ENCODE results near the gene SORCS3.

GRCh38 chr10:105185161-105185560, 544.1 kb downstream of the SORCS3 start:
- TF ChIP-seq, protein P1, sequence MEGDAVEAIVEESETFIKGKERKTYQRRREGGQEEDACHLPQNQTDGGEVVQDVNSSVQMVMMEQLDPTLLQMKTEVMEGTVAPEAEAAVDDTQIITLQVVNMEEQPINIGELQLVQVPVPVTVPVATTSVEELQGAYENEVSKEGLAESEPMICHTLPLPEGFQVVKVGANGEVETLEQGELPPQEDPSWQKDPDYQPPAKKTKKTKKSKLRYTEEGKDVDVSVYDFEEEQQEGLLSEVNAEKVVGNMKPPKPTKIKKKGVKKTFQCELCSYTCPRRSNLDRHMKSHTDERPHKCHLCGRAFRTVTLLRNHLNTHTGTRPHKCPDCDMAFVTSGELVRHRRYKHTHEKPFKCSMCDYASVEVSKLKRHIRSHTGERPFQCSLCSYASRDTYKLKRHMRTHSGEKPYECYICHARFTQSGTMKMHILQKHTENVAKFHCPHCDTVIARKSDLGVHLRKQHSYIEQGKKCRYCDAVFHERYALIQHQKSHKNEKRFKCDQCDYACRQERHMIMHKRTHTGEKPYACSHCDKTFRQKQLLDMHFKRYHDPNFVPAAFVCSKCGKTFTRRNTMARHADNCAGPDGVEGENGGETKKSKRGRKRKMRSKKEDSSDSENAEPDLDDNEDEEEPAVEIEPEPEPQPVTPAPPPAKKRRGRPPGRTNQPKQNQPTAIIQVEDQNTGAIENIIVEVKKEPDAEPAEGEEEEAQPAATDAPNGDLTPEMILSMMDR (IDR thresholded peaks at IDR 0.05; ENCODE audit: low read depth, low read length, missing input control), result no peak
- TF ChIP-seq, protein P2, sequence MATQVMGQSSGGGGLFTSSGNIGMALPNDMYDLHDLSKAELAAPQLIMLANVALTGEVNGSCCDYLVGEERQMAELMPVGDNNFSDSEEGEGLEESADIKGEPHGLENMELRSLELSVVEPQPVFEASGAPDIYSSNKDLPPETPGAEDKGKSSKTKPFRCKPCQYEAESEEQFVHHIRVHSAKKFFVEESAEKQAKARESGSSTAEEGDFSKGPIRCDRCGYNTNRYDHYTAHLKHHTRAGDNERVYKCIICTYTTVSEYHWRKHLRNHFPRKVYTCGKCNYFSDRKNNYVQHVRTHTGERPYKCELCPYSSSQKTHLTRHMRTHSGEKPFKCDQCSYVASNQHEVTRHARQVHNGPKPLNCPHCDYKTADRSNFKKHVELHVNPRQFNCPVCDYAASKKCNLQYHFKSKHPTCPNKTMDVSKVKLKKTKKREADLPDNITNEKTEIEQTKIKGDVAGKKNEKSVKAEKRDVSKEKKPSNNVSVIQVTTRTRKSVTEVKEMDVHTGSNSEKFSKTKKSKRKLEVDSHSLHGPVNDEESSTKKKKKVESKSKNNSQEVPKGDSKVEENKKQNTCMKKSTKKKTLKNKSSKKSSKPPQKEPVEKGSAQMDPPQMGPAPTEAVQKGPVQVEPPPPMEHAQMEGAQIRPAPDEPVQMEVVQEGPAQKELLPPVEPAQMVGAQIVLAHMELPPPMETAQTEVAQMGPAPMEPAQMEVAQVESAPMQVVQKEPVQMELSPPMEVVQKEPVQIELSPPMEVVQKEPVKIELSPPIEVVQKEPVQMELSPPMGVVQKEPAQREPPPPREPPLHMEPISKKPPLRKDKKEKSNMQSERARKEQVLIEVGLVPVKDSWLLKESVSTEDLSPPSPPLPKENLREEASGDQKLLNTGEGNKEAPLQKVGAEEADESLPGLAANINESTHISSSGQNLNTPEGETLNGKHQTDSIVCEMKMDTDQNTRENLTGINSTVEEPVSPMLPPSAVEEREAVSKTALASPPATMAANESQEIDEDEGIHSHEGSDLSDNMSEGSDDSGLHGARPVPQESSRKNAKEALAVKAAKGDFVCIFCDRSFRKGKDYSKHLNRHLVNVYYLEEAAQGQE (IDR thresholded peaks at IDR 0.05), result no peak
- no peak for TF ChIP-seq JUND (IDR thresholded peaks at IDR 0.05)
- no peak for TF ChIP-seq ZBTB33 (IDR thresholded peaks at IDR 0.05)
- no peak for TF ChIP-seq SP1 (IDR thresholded peaks at IDR 0.05)
- no peak for TF ChIP-seq EGR1 (IDR thresholded peaks at IDR 0.05; ENCODE audit: low read depth in 2 of 2)
